IMR-90 (cell line): Measurements from ENCODE around the gene IKBKE. TPM values are rescaled to one million over a fixed set of nuclear protein-coding genes. Genes with fewer than 3 reads are reported as not detected.

Source experiments
- ATAC-seq: fragments of 200-7000 bp; cut with Tn5 transposase; 2 replicates; pipeline ENCODE4 v1.9.1; 2020; ENCODE audit warnings: low read depth, mild to moderate bottlenecking, moderate library complexity
- BruUV-seq: library from RNA; stranded (reverse); fragments of 400-500 nt; replicated peaks from 2 replicates; lab custom pipeline; 2021; lab: Mats Ljungman, UMichigan
- CTCF ChIA-PET: fragments of 300-600 bp; formaldehyde crosslinking; extraction: SDS; loops from one replicate; lab custom pipeline; 2021; ENCODE audit warnings: antibody characterized with exemption; lab: Yijun Ruan, JAX
- POLR2A ChIA-PET: fragments of 300-600 bp; sonication (Branson Sonifier 250); formaldehyde crosslinking; loops from one replicate; lab custom pipeline; 2022; ENCODE audit warnings: antibody characterized with exemption; ENCODE audit not compliant: unreplicated experiment; lab: Charles Lee
- DNase-seq: peaks from one replicate; pipeline ENCODE4 v3.0.0; 2013
- H2AFZ ChIP-seq: replicated peaks from 2 replicates; pipeline ENCODE3; 2013; ENCODE audit warnings: low read length, mild to moderate bottlenecking; ENCODE audit not compliant: poor library complexity
- H2AK5ac ChIP-seq: 2 replicates; pipeline ENCODE4 v1.6.1; 2013; ENCODE audit warnings: low read depth, low read length, inconsistent platforms
- H2AK9ac ChIP-seq: replicated peaks from 2 replicates; pipeline ENCODE3; 2013; ENCODE audit warnings: mild to moderate bottlenecking, low read depth, low read length, moderate library complexity; ENCODE audit not compliant: poor library complexity
- H2BK120ac ChIP-seq: 2 replicates; pipeline ENCODE4 v1.6.1; 2013; ENCODE audit warnings: low read depth, low read length, inconsistent platforms
- H2BK15ac ChIP-seq: 3 replicates; pipeline ENCODE4 v1.6.1; 2013; ENCODE audit warnings: low read depth, low read length, inconsistent platforms
- H2BK20ac ChIP-seq: 2 replicates; pipeline ENCODE4 v1.6.1; 2013; ENCODE audit warnings: low read depth, mild to moderate bottlenecking, inconsistent platforms, low read length, moderate library complexity
- H2BK5ac ChIP-seq: 2 replicates; pipeline ENCODE4 v1.6.1; 2013; ENCODE audit warnings: mild to moderate bottlenecking, low read depth, low read length, inconsistent platforms; ENCODE audit not compliant: poor library complexity, severe bottlenecking
- H3K14ac ChIP-seq: replicated peaks from 2 replicates; pipeline ENCODE4 v1.6.1; 2013; ENCODE audit warnings: low read depth, low read length, inconsistent platforms
- H3K18ac ChIP-seq: 2 replicates; pipeline ENCODE4 v1.6.1; 2013; ENCODE audit warnings: low read depth, low read length, control low read depth
- H3K23ac ChIP-seq: 2 replicates; pipeline ENCODE4 v1.6.1; 2013; ENCODE audit warnings: low read depth, low read length, inconsistent platforms
- H3K27ac ChIP-seq: 2 replicates; pipeline ENCODE4 v1.5.1; 2013; ENCODE audit warnings: mild to moderate bottlenecking, control low read depth, low read length; ENCODE audit not compliant: insufficient read depth
- H3K27me3 ChIP-seq: 2 replicates; pipeline ENCODE4 v1.6.1; 2013; ENCODE audit warnings: low read length; ENCODE audit not compliant: control insufficient read depth, insufficient read depth
- H3K36me3 ChIP-seq: 2 replicates; pipeline ENCODE4 v1.6.1; 2013; ENCODE audit warnings: low read length, mixed read lengths; ENCODE audit not compliant: control insufficient read depth, insufficient read depth
- H3K4ac ChIP-seq: 2 replicates; pipeline ENCODE4 v1.6.1; 2013; ENCODE audit warnings: low read depth, low read length, inconsistent platforms
- H3K4me1 ChIP-seq: 2 replicates; pipeline ENCODE4 v1.6.1; 2013; ENCODE audit warnings: low read length, mixed read lengths; ENCODE audit not compliant: control insufficient read depth, insufficient read depth
- H3K4me2 ChIP-seq: 2 replicates; pipeline ENCODE4 v1.6.1; 2013; ENCODE audit warnings: low read depth, mild to moderate bottlenecking, control low read depth, low read length, moderate library complexity
- H3K4me3 ChIP-seq: 2 replicates; pipeline ENCODE4 v1.5.1; 2013; ENCODE audit warnings: low read depth, mild to moderate bottlenecking, control low read depth, low read length, moderate library complexity; ENCODE audit not compliant: insufficient read depth
- H3K56ac ChIP-seq: 2 replicates; pipeline ENCODE4 v1.6.1; 2013; ENCODE audit warnings: low read length, inconsistent platforms; ENCODE audit not compliant: insufficient read depth; ENCODE audit errors: extremely low read depth
- H3K79me1 ChIP-seq, 2 experiments: 2 replicates each; pipeline ENCODE4 v1.6.1; 2013; ENCODE audit warnings: low read length in 2 of 2, inconsistent platforms in 1 of 2, low read depth in 1 of 2
- H3K9ac ChIP-seq: 2 replicates; pipeline ENCODE4 v1.6.1; 2013; ENCODE audit warnings: low read depth, low read length, control low read depth
- H3K9me1 ChIP-seq: 2 replicates; pipeline ENCODE4 v1.6.1; 2013; ENCODE audit warnings: low read length, inconsistent platforms; ENCODE audit not compliant: insufficient read depth
- H3K9me3 ChIP-seq: 2 replicates; pipeline ENCODE4 v1.6.1; 2013; ENCODE audit warnings: low read length; ENCODE audit not compliant: control insufficient read depth, insufficient read depth
- H4K20me1 ChIP-seq: 2 replicates; pipeline ENCODE4 v1.6.1; 2013; ENCODE audit warnings: low read length, inconsistent platforms; ENCODE audit not compliant: insufficient read depth
- H4K5ac ChIP-seq: 2 replicates; pipeline ENCODE4 v1.6.1; 2013; ENCODE audit warnings: mild to moderate bottlenecking, low read depth, low read length, control low read depth
- H4K8ac ChIP-seq, 2 experiments: 2 replicates each; pipeline ENCODE4 v1.6.1; 2013; ENCODE audit warnings: low read depth in 2 of 2, low read length in 2 of 2, control low read depth in 1 of 2, inconsistent platforms in 1 of 2
- H4K91ac ChIP-seq: 2 replicates; pipeline ENCODE4 v1.6.1; 2013; ENCODE audit warnings: low read depth, low read length, inconsistent platforms; ENCODE audit not compliant: insufficient read depth
- MAFK ChIP-seq: IDR thresholded peaks from 2 replicates; pipeline ENCODE4 v1.6.1; 2012; ENCODE audit warnings: low read depth, low read length, improper control_type of control experiment
- MAZ ChIP-seq: IDR thresholded peaks from 2 replicates; pipeline ENCODE4 v1.6.1; 2012; ENCODE audit warnings: low read depth, mild to moderate bottlenecking, low read length, improper control_type of control experiment, moderate library complexity, borderline replicate concordance
- WGBS, 2 experiments: methylation state at CpG; one replicate each; pipeline versions ENCODE4 v1.1.5 to v1.1.7; 2013; ENCODE audit warnings: missing lambda C conversion rate in 2 of 2; ENCODE audit not compliant: insufficient read length in 1 of 2; ENCODE audit errors: extremely low coverage in 2 of 2; 5-methylcytosine and 5-hydroxymethylcytosine counted together
- dilution Hi-C: fragments of 300-500 bp; cut with HindIII; formaldehyde crosslinking; loops from one replicate; pipeline ENCODE4 v1.14.3; 2018; ENCODE audit warnings: low sequenced_read_pairs; ENCODE audit not compliant: unreplicated experiment
- in situ Hi-C: fragments of 300-500 bp; cut with MboI; formaldehyde crosslinking; loops from 3 replicates; pipeline ENCODE4 v1.14.3; 2019; ENCODE audit warnings: low sequenced_read_pairs, inconsistent platforms, mixed read lengths
- intact Hi-C: fragments of 100-400 bp; cut with micrococcal nuclease; formaldehyde crosslinking; loops from 2 replicates; pipeline ENCODE4 v1.10.0; 2022
- polyA plus RNA-seq, 3 experiments: library from polyadenylated mRNA; depleted of rRNA; stranded (reverse); fragments of >200 nt; gene quantifications; 2 replicates each; pipeline ENCODE4 v1.2.3, GENCODE V29; 2012; ENCODE audit warnings: low replicate concordance in 1 of 3
- total RNA-seq: library from RNA; depleted of rRNA; stranded (reverse); fragments of >200 nt; gene quantifications from 2 replicates; pipeline ENCODE4 v1.2.3, GENCODE V29; 2012

IKBKE gene
- total and polyA plus RNA-seq, 2 of the 4 experiments (the other 2 are of a cell fraction), result 20.3 to 24.0 TPM

GRCh38 chr1:206478746-206479145, 8.5 kb downstream of the IKBKE start:
- H3K9me1 ChIP-seq, result peaks cover 8% of the 10 kb centered on the region
- no peak for DNase-seq
- H4K8ac ChIP-seq, result no peak overlapping the region
- H3K18ac ChIP-seq, result no peak overlapping the region
- H2AK9ac ChIP-seq, result no peak overlapping the region
- no peak overlapping the region for H2BK120ac ChIP-seq
- no peak overlapping the region for H2BK5ac ChIP-seq
- H3K36me3 ChIP-seq, result peaks cover 47% of the 10 kb centered on the region
- intact Hi-C loops (loop anchor here (1.0 to 10.0 kb wide), 3 partner anchors 105 to 506 kb away; no protein-coding TSS in a partner anchor), dilution Hi-C loops (no loop called here), in situ Hi-C loops (no loop called here)
- H3K27me3 ChIP-seq, result no peaks in the 10 kb centered on the region
- no TSS peak for BruUV-seq
- H3K9ac ChIP-seq, result no peak overlapping the region
- no peak for TF ChIP-seq MAZ
- TF ChIP-seq MAFK, result no peak
- no peaks in the 10 kb centered on the region; the same call in 1 of the 2 replicates for H4K20me1 ChIP-seq
- H3K56ac ChIP-seq, result no peak overlapping the region
- H3K4me3 ChIP-seq, result no peak overlapping the region
- no peak overlapping the region for H4K5ac ChIP-seq
- 86% methylated on average over 5 of the region's 11 CpGs; no CpG with 5 or more reads in 1 of the 2 experiments for WGBS, 2 experiments
- no peak overlapping the region for H2AFZ ChIP-seq
- ATAC-seq, result no peak
- H3K4me2 ChIP-seq, result no peak overlapping the region
- no peak overlapping the region for H2AK5ac ChIP-seq
- H3K4me1 ChIP-seq, result peaks cover 9% of the 10 kb centered on the region
- H3K79me1 ChIP-seq, result peaks cover 0 to 7% of the 10 kb centered on the region in 2 experiments; a peak in 1 of 4 replicates
- H4K91ac ChIP-seq, result no peak overlapping the region
- no peak overlapping the region for H3K4ac ChIP-seq
- no peak overlapping the region for H3K27ac ChIP-seq
- H3K23ac ChIP-seq, result no peak overlapping the region
- POLR2A ChIA-PET, result no interaction called here
- CTCF ChIA-PET, result interaction anchor here (0.7 to 1.7 kb wide), 6 partner anchors 9 to 215 kb away, joined by 3 to 10 read pairs (median 4); partner anchors contain the start of gene IKBKE
- H3K9me3 ChIP-seq, result no peaks in the 10 kb centered on the region
- H2BK15ac ChIP-seq, result no peak overlapping the region
- no peak overlapping the region for H3K14ac ChIP-seq
- H2BK20ac ChIP-seq, result no peak overlapping the region
